Activated CD8-positive, alpha-beta memory T cell treated with anti-CD3 and anti-CD28 coated beads, Interleukin-2, amount 50 U/mL, for 1 hour (primary cell): ENCODE measurements around the gene YJEFN3.

Experiments used
- DNase-seq: peaks from one replicate; pipeline ENCODE4 v3.0.0-alpha.2; 2020; ENCODE audit errors: extremely low read depth

The YJEFN3 gene, protein sequence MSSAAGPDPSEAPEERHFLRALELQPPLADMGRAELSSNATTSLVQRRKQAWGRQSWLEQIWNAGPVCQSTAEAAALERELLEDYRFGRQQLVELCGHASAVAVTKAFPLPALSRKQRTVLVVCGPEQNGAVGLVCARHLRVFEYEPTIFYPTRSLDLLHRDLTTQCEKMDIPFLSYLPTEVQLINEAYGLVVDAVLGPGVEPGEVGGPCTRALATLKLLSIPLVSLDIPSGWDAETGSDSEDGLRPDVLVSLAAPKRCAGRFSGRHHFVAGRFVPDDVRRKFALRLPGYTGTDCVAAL

DNA sequence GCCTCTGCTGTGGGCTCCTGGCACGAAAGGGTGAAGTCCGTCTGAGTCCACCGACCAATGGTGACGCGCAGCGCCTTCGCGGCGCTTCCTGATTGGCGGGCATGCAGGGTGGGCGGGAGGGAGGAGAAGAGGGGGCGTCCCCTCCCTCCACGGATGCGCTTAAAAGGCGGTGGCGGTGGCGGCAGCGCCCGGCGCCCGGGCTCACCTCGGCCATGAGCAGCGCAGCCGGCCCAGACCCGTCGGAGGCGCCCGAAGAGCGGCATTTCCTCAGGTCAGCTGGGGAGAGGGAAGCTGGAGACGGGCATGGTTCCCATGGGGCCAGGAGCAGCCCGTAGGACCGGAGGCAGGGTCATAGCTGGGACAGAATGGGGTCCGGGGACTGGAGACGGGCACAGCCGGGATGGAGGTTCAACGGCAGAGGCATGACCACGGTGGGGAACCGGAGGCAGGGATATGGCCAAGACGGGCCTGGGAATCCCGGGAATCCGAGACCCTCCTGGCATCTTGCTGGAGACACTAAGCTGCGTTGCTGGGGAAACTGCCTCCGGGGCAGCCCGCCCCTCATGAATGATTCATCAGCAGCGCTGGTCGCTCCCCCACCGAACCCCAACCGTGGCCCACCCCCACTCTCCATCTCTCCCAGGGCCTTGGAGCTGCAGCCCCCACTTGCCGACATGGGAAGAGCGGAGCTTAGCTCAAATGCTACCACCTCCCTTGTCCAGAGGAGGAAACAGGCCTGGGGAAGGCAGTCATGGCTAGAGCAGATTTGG, at the start of gene YJEFN3:
YJEFN3 (plus strand) TSS at position 191 of the 770 bp plus-strand sequence; CDS start at position 213, 22 bp downstream.
- no peak for DNase-seq

DNA sequence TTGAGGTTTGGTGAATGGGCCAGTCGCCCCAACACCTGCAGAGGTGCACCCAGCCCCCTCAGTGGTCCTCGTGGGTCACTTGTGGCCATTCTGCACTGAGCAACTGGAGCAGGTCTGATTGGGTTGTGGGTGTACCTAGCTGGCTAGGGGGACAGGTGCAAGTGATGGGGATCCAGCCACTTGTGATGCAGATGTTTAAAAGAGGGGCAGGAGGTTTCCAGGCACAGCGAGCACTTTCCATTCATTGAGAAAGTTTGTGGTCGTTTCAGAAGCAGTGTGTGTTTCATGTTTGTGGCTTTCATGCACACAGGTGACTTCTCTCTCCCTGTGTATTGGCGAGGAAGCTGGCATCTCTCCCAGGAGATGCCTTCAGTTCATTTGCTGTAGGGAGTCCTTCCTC, 48.0 kb upstream of the YJEFN3 start:
- DNase-seq = no peak

DNA sequence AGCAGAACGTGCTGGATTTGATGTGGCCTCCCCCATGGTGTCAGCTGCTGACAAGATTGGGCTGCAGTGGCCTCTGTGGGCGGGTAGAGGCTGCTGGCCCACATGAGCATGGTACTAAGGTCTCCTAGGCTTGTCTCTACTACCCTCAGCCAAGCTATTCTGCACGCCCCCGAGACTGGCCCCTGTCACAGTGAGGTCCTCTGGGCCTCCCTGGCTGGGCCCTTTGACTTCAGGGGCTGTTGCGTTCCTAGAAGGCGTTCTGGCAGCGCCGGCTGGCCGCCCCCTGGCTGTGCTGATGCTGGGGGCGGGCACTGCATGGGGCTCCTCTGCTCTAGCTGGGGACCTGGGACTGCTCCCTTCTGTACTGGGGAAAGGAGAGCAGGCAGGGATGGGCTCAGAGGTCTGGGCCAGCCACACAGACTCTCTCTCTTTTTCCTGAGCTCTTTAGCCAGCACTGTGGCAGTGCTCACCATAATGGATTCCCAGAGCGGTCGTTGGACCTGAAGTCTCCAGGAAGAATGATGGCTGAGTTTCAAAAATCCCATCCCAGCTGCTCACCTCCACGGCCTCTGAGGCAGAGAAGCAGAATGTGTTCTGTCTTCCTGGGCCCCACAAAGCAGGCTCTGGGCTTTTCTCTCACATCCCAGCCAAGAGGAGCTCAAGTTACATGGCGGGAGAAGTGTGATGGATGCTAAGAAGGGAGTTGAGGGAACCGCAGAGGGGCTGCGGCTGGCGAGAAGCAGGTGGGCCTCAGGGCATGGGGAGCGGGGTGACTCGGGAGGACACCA, 45.7 kb upstream of the YJEFN3 start:
- no peak for DNase-seq

DNA sequence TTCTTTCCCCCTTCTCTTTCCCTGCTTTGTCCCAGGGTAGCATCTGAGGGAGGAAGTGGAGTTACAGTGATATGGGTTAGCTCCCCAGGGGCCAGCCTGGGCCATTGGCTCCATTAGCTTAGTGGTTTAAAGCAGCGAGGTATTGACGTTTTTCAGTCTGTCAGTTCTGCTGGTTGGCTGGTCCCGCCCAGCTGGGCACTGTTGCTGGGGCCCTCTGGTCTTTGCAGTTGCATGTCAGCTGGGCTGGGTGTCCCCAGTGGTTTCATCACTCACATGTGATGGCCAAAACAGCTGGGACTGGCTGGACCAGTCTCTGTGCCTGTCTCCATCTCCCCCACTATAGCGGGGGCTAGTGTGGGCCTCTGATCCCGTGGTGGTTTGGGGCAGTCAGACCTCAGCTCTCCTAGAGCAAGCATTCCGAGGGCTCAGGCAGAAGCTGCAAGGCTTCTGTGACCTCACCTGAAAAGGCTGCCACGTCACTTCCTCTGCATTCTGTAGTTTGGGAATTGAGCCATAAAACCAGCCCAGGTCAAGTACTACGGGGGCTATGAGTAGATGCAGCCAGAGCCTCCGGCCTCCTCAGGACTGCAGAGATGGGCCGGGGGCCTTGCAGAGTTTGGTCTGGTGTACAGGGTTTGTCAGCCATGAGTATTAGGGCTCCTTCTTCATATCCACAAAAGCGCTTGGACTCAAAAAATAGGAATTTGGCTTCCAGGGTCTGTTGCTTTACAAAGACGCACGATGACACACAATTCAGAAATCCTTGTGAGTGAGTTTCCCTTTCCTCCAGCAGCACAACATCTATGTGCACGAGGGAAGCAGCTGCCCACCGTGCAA, 43.3 kb upstream of the YJEFN3 start:
- DNase-seq = no peak

GRCh38 chr19:19485998-19486290, 42.8 kb upstream of the YJEFN3 start:
- no peak for DNase-seq

GRCh38 chr19:19486343-19487076, 42.2 kb upstream of the YJEFN3 start:
- DNase-seq = no peak

- DNase-seq = no peak
Observed at GRCh38 chr19:19487077-19487949, 41.4 kb upstream of the YJEFN3 start.

DNA sequence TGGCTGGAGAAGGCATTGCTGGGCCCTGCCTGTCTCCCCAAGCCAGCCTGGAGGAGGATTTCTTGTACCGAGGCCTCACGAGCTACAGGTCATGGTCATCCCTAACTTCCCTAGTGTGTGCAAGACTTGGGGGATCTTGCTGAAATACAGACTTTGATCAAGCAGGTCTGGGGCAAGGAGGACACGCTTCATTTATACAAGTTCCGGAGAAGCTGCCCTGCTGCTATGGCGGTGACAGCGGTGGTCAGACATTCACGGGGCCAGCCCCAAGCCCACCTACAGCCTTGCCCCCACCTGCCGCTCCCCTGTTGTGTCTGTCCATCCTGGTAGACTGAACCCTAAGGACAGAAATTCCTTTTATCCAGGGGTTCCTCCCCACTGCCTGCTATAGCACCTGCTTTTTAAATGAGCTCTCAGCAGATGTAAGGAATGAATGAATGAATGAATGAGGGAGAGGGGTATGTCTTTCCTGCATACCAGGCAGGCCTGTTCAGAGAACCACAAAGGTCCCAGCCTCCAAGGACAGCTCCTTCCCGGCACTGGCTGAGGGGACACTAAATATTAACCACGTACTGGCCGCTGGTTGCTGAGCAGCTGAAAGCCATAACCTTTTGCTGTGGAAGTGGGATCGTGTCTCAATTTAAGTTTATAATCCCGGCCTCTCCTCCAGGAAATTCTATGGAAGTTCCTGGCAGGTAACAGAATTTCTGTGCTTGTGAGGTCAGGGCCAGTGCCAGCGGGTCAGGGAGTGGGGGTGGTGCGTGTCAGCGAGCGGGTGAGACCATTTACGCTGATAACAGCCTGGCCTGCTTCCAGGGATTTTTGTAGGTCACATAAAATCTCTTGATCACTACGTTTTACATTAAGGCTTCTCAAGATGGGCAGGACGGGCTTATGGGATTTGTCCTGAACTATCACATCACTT, 40.5 kb upstream of the YJEFN3 start:
- no peak for DNase-seq

- peak; percentile 76 for DNase-seq
Observed at GRCh38 chr19:19488875-19489690, 39.6 kb upstream of the YJEFN3 start.

GRCh38 chr19:19489804-19490204, 38.9 kb upstream of the YJEFN3 start:
- no peak for DNase-seq

- DNase-seq = peak; percentile 53
Observed at GRCh38 chr19:19490214-19490968, 38.3 kb upstream of the YJEFN3 start.

DNA sequence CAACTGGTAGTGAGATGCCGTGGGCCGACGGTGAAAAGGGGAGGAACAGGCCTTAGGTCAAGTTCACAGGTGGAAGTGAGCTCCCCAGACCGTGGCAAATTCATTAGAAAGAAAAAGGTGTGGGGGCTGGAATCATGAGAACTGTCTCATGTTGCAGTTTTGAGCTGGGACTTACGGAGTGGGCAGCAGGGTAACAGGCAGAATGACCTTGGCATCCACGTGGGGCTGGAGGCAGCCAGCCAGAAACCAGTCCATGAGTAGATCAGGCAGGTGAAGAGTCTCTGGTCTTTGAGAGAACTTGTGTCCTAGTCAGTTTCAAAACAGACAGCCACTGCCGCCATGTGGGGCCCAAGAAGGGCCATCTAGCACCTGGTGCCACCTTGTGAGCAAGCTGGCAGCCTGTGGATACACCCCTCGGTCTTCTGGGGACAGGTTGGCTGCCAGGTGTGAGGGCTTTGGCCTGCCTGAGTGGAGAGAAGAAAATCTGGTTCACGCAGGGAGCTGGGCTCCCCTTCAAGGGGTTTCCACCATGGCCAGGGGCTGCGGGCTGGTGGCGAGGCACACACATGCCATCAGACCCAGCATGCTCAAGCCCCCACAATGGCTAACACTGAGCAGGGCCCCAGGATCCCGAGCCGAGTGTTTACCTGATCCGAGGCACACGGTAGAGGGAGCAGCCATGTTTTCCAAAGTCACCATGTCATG, 37.2 kb upstream of the YJEFN3 start:
- DNase-seq = no peak

GRCh38 chr19:19492026-19492610, 36.6 kb upstream of the YJEFN3 start:
- DNase-seq = no peak

GRCh38 chr19:19493841-19494546, 34.7 kb upstream of the YJEFN3 start:
- DNase-seq = no peak
